AG10803 (cell line): ENCODE results near the gene ZBED1.

ENCODE experiments used
- DNase-seq: peaks from one replicate; pipeline ENCODE4 v3.0.0; 2010; ENCODE audit warnings: low read depth
- H3K4me3 ChIP-seq: 2 replicates; pipeline ENCODE4 v1.5.1; 2011; ENCODE audit warnings: mild to moderate bottlenecking, low read length, control low read depth
- CTCF ChIP-seq: conservative IDR thresholded peaks from 2 replicates; pipeline ENCODE4 v1.5.1; 2011; ENCODE audit warnings: mild to moderate bottlenecking, low read length, control low read depth, inconsistent platforms

Gene ZBED1

GRCh38 chrX:2452317-2452784 lies 48.4 kb downstream of the ZBED1 start:
- TF ChIP-seq CTCF, result no peak
- H3K4me3 ChIP-seq, result no peak overlapping the region
- DNase-seq, result no peak

GRCh38 chrX:2451501-2452316 lies 49.1 kb downstream of the ZBED1 start:
- peak; percentile 67 for DNase-seq
- TF ChIP-seq CTCF, result no peak
- H3K4me3 ChIP-seq, result no peak overlapping the region

- no peak for DNase-seq
- no peak for TF ChIP-seq CTCF
- no peak overlapping the region for H3K4me3 ChIP-seq
Measured at GRCh38 chrX:2450681-2451080, 50.1 kb downstream of the ZBED1 start.

GRCh38 chrX:2449135-2449886 lies 51.5 kb downstream of the ZBED1 start:
- no peak for TF ChIP-seq CTCF
- no peak for DNase-seq
- no peak overlapping the region for H3K4me3 ChIP-seq

- DNase-seq, result no peak
- TF ChIP-seq CTCF, result no peak
- no peak overlapping the region for H3K4me3 ChIP-seq
Measured at GRCh38 chrX:2447484-2447883, 53.3 kb downstream of the ZBED1 start.

GRCh38 chrX:2446815-2447214 lies 54.0 kb downstream of the ZBED1 start:
- TF ChIP-seq CTCF, result no peak
- no peak for DNase-seq
- no peak overlapping the region for H3K4me3 ChIP-seq
